Ascending aorta (tissue), 2 donors: ENCODE data around the gene ASB7. TPM values are rescaled to one million over a fixed set of nuclear protein-coding genes. Genes with fewer than 3 reads are reported as not detected.
"Not testable (repeated sequence)": the region's sequence is repeated elsewhere in the genome, so short reads cannot be mapped to it uniquely, and the experiment has no call there.

Source experiments
- DNase-seq, 2 donors: peaks; one replicate each; pipeline ENCODE4 v3.0.0-alpha.2; 2019; ENCODE audit warnings: low spot score in 2 of 2
- H3K27ac ChIP-seq, 2 donors: fragments of 200-600 bp; sonication (generic); one replicate each; pipeline ENCODE4 v1.5.1; 2016 to 2017; ENCODE audit warnings: mild to moderate bottlenecking in 1 of 2
- H3K27me3 ChIP-seq: fragments of 200-600 bp; sonication (generic); one replicate; pipeline ENCODE4 v1.5.1; 2017
- H3K36me3 ChIP-seq, 2 donors: fragments of 200-600 bp; sonication (generic); one replicate each; pipeline ENCODE4 v1.5.1; 2016
- H3K4me1 ChIP-seq, 2 donors: fragments of 200-600 bp; sonication (generic); one replicate each; pipeline ENCODE4 v1.5.1; 2016 to 2017; ENCODE audit warnings: mild to moderate bottlenecking in 1 of 2
- H3K4me3 ChIP-seq, 2 donors: fragments of 200-600 bp; sonication (generic); one replicate each; pipeline ENCODE4 v1.5.1; 2016 to 2017; ENCODE audit warnings: mild to moderate bottlenecking in 1 of 2
- H3K9me3 ChIP-seq, 2 donors: fragments of 200-600 bp; sonication (generic); one replicate each; pipeline ENCODE4 v1.5.1; 2016
- intact Hi-C: fragments of 100-400 bp; cut with DNase I; formaldehyde crosslinking; loops from one replicate; pipeline ENCODE4 v1.15.1; 2023
- total RNA-seq: library from RNA; depleted of rRNA; stranded (reverse); fragments of >200 nt; gene quantifications from one replicate; pipeline ENCODE4 v1.1.0, GENCODE V29; 2016
- TF ChIP-seq, protein P1 (sequence below), 3 experiments: fragments of 200-600 bp in 2 of 3; fragments of 450-650 bp in 1 of 3; sonication (generic) in 2 of 3; IDR thresholded peaks; one replicate each; pipeline ENCODE4 v1.5.1; 2016 to 2019; ENCODE audit warnings: antibody characterized with exemption in 3 of 3, mild to moderate bottlenecking in 1 of 3, moderate library complexity in 1 of 3

ASB7 gene
- total RNA-seq, 1 donor from 2014 or later: 9.3 TPM

DNA sequence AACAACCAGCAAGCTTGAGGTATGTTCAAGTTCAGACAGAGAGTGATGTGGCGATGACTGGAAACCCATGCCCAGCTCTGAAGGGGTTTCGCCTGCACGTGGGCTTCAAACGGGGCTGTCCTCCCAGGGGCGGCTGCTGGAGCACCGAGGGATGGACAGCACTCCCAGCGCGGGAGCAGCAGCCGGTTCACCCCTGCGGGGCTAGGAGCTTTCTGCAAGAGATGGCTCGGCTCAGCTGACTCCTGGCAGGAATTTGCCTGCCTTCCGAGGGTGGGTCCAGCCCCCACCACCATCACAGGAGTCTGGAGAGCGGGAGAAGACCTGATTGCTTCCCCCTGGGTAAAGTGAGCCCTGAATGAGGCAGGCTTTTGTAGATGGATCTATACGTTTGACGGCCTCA lies 66.9 kb downstream of the ASB7 start:
- H3K27ac ChIP-seq: no peak overlapping the region
- no peaks in the 10 kb centered on the region for H3K9me3 ChIP-seq
- TF ChIP-seq, protein P1, sequence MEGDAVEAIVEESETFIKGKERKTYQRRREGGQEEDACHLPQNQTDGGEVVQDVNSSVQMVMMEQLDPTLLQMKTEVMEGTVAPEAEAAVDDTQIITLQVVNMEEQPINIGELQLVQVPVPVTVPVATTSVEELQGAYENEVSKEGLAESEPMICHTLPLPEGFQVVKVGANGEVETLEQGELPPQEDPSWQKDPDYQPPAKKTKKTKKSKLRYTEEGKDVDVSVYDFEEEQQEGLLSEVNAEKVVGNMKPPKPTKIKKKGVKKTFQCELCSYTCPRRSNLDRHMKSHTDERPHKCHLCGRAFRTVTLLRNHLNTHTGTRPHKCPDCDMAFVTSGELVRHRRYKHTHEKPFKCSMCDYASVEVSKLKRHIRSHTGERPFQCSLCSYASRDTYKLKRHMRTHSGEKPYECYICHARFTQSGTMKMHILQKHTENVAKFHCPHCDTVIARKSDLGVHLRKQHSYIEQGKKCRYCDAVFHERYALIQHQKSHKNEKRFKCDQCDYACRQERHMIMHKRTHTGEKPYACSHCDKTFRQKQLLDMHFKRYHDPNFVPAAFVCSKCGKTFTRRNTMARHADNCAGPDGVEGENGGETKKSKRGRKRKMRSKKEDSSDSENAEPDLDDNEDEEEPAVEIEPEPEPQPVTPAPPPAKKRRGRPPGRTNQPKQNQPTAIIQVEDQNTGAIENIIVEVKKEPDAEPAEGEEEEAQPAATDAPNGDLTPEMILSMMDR (IDR thresholded peaks at IDR 0.05): no peak
- intact Hi-C loops: no loop called here
- H3K36me3 ChIP-seq: no peaks in the 10 kb centered on the region
- H3K4me3 ChIP-seq: no peak overlapping the region
- no peak for DNase-seq
- no peaks in the 10 kb centered on the region for H3K4me1 ChIP-seq
- H3K27me3 ChIP-seq: no peaks in the 10 kb centered on the region

DNA sequence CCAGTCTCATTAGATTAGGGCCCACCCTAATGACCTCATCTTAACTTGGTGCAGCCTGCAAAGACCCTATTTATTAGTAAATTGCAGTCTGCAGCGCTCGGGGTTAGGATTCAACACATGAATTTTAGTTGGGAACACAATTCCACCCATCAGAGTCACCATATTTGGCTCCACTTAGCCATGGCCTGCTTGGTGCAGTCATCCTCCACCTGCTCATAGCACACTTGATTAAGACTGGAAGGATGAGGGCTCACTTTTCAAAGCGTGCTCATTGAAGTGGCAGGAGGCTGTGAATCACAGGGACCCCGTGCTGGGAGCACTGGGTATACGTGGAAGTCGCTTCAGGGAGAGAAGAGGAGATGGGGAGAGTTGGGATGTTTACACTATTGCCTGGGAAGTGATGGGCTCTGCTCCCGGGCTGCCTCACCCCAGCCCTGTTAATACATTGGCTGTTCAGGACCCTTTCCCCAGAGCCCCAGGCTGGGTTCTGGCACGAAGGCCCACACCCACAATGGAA lies 68.2 kb downstream of the ASB7 start:
- no peak overlapping the region for H3K27ac ChIP-seq
- H3K36me3 ChIP-seq: no peaks in the 10 kb centered on the region
- H3K27me3 ChIP-seq: no peaks in the 10 kb centered on the region
- intact Hi-C loops: loop anchor here (5.0 kb wide), 1 partner anchor 202 kb away; no protein-coding TSS in a partner anchor
- TF ChIP-seq, protein P1 (IDR thresholded peaks at IDR 0.05): no peak
- H3K4me1 ChIP-seq: no peaks in the 10 kb centered on the region
- no peaks in the 10 kb centered on the region for H3K9me3 ChIP-seq
- no peak for DNase-seq
- no peak overlapping the region for H3K4me3 ChIP-seq

DNA sequence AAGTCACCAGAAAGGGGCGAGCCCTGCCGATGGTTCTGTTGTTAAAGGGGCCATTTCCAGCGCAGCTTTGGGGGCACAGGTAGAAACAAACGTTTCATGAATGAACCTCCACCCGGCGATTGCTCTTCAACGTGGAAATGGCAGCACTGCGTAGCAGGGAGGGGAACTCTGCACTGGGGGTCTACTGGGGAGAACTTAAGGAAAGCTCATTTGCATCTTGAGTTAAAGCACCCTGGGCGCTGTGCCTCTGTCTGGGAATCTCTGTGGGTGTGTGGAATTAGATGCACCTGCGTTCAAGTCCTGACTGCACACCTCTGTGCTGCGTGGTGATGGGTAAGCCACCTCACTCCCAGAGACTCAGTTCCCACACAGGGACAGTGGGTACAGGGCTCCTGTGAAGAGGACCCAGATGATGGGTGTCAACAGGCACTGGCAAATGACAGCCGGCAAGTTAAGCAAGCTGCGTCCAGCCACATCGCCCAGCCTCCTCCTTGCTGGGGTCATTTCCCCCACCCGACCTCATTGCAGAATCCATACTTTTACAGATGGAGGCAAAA lies 68.8 kb downstream of the ASB7 start:
- Histone ChIP-seq H3K4me3 (no peak overlapping the region), H3K9me3 (no peaks in the 10 kb centered on the region), H3K36me3 (no peaks in the 10 kb centered on the region), H3K27ac (no peak overlapping the region), H3K27me3 (no peaks in the 10 kb centered on the region), H3K4me1 (no peaks in the 10 kb centered on the region)
- intact Hi-C loops: loop anchor here (5.0 kb wide), 1 partner anchor 201 kb away; no protein-coding TSS in a partner anchor
- no peak for DNase-seq
- TF ChIP-seq, protein P1 (IDR thresholded peaks at IDR 0.05): no peak

DNA sequence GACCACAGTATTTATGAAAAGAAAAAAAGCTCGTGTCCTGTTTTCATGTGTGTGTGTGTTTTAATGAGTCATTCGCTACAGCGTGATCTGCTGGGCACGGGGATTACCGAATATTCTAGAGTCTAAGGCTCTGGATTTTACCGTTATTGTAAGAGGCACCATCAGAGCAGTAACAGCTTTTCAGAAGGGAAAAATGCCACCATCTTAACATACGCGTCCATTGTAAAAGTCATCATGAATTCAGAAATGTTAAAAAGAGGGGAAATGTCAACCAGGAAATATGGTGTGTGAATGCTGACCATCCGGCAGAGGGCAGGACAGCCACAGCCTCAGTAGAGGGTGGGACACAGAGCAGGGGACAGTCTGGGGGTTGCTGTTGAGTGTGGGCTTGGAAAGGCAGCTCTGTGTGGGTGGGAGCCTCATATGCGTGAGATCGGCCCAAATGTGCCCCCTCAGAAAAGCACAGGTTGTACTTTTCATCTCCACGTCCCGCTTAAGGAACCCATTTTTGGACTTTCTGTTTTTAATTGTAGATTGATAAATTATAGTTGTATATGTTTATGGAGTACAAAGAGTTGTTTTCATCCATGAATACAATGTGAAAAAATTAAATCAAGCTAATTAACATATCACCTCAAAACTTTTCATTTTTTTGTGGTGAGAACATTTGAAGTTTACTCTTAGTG lies 69.6 kb downstream of the ASB7 start:
- Histone ChIP-seq H3K36me3 (no peaks in the 10 kb centered on the region), H3K27me3 (no peaks in the 10 kb centered on the region), H3K4me3 (no peak overlapping the region), H3K27ac (no peak overlapping the region), H3K9me3 (no peaks in the 10 kb centered on the region), H3K4me1 (no peaks in the 10 kb centered on the region)
- TF ChIP-seq, protein P1 (IDR thresholded peaks at IDR 0.05): peak; percentile 16 to 50 (median 25)
- intact Hi-C loops: loop anchor here (5.0 kb wide), 1 partner anchor 200 kb away; no protein-coding TSS in a partner anchor
- DNase-seq: no peak

DNA sequence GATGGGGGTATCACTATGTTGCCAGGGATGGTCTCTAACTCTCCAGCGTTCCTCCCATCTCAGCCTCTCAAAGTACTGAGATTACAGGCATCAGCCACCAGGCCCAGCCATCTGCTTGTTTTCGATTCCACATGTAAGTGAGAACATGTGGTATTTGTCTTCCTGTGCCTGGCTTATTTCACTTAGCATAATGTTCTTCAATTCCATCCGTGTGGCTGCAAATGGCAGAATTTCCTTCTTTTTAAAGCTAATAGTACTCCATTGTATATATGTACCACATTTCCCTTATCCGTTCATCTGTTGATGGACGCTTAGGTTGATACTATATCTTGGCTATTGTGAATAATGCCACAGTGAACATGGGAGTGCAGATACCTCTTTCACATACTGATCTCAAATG lies 70.6 kb downstream of the ASB7 start:
- H3K27me3 ChIP-seq: no peaks in the 10 kb centered on the region
- H3K9me3 ChIP-seq: no peaks in the 10 kb centered on the region
- no peaks in the 10 kb centered on the region for H3K36me3 ChIP-seq
- intact Hi-C loops: loop anchor here (5.0 kb wide), 1 partner anchor 199 kb away; no protein-coding TSS in a partner anchor
- TF ChIP-seq, protein P1 (IDR thresholded peaks at IDR 0.05): no peak
- DNase-seq: no peak
- H3K4me1 ChIP-seq: no peaks in the 10 kb centered on the region
- H3K27ac ChIP-seq: no peak overlapping the region
- no peak overlapping the region for H3K4me3 ChIP-seq

DNA sequence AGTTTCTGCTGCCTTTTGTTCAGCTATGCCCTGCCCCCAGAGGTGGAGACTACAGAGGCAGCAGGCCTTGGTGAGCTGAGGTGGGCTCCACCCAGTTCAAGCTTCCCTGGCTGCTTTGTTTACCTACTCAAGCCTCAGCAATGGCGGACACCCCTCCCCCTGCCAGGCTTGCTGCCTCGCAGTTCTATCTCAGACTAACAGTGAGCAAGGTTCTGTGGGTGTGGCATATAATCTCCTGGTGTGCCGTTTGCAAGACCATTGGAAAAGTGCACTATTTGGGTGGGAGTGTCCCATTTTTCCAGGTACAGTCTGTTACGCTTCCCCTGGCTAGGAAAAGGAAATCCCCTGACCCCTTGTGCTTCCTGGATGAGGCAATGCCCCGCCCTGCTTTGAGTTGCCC lies 76.8 kb downstream of the ASB7 start:
- H3K27ac ChIP-seq, H3K9me3 ChIP-seq, H3K4me1 ChIP-seq, intact Hi-C loops, H3K27me3 ChIP-seq, H3K4me3 ChIP-seq, DNase-seq, H3K36me3 ChIP-seq: not testable (repeated sequence)
